SK-N-SH (cell line): ENCODE results near the gene PPP1R3C.

Experiments used
- CHD2 ChIP-seq: fragments of 150-350 bp; IDR thresholded peaks from 2 replicates; pipeline ENCODE4 v1.6.1; 2018; ENCODE audit warnings: low read length; ENCODE audit not compliant: partially characterized antibody
- RAD21 ChIP-seq: IDR thresholded peaks from 2 replicates; pipeline ENCODE4 v1.6.1; 2012; ENCODE audit warnings: mild to moderate bottlenecking, low read length
- TF ChIP-seq, protein P1 (sequence below): fragments of 200-600 bp; sonication (generic); IDR thresholded peaks from 2 replicates; pipeline ENCODE4 v1.6.1; 2017; ENCODE audit warnings: antibody characterized with exemption, mild to moderate bottlenecking, moderate library complexity

DNA sequence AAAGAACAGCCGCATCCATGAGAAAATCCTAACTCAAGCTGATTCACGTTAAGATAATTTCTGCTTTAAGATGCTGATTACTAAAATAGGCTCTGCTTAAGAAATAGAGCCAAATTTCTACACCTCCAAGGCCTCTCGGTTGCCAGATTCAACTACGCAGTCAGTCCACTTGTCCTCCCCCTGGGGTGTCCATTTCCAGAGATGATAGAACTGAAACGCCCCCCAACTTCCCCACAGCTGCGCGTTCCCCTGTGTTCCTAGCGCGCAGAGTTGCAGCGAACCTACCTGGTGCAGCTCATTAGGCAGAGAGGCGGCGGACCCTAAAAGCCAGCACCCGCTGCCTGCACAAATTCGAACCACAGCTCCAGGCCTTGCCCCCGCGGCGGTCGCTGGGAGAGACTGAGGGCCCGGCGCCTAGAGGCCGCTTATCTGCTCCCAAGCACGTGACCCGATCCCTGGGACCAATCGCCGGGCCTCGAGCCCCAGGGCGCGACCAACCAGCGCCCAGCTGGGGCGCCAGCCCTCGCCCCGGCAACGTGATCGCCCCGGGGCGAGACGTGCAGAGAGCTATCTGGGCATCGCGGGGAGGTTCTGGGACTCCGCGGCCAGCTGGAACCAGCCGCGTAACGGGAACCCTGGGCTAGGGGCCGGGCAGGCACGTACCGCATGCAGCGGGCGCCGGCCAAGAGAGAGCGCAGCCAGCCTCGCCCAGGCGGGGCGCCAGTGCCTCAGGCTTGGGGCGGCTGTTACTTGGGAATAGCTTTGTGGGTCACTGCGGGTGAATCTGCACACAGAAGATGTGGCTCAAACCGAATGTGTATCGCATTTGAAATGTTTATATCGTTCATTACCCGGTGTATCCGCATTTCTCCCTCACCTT, at the start of gene PPP1R3C:
- TF ChIP-seq, protein P1, sequence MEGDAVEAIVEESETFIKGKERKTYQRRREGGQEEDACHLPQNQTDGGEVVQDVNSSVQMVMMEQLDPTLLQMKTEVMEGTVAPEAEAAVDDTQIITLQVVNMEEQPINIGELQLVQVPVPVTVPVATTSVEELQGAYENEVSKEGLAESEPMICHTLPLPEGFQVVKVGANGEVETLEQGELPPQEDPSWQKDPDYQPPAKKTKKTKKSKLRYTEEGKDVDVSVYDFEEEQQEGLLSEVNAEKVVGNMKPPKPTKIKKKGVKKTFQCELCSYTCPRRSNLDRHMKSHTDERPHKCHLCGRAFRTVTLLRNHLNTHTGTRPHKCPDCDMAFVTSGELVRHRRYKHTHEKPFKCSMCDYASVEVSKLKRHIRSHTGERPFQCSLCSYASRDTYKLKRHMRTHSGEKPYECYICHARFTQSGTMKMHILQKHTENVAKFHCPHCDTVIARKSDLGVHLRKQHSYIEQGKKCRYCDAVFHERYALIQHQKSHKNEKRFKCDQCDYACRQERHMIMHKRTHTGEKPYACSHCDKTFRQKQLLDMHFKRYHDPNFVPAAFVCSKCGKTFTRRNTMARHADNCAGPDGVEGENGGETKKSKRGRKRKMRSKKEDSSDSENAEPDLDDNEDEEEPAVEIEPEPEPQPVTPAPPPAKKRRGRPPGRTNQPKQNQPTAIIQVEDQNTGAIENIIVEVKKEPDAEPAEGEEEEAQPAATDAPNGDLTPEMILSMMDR = peak; percentile 55
- no peak for TF ChIP-seq CHD2
- peak; percentile 50 for TF ChIP-seq RAD21
